Kidney tubule cell (primary cell): ENCODE results near the gene TCEAL3.
A peak's percentile ranks its signal among the peaks of the same experiment; 100 is the strongest.
"Not testable (repeated sequence)": the region's sequence is repeated elsewhere in the genome, so short reads cannot be mapped to it uniquely, and the experiment has no call there.

ENCODE experiments used
- DNase-seq: peaks from one replicate; pipeline ENCODE4 v3.0.0-alpha.2; 2018; ENCODE audit warnings: low spot score

The TCEAL3 gene

DNA sequence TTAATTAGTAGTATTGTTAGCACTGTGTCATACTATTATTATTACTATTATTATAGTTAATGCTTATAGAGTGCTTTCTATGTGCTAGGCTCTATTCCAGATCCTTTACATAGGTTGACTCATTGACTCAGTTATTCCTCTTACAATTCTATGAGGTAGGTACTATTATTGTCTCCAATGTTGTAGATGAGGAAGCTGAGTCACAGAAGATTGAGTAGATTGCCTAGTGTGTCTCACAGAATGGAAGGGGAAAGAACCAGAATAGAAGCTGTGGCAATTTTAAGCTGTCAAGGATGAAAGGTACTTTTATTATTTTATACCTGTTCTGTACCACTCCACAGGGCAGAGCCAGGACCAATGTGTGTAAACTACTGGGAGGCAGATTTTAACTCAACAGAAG is 19.1 kb downstream of the TCEAL3 start:
- DNase-seq, result no peak

DNA sequence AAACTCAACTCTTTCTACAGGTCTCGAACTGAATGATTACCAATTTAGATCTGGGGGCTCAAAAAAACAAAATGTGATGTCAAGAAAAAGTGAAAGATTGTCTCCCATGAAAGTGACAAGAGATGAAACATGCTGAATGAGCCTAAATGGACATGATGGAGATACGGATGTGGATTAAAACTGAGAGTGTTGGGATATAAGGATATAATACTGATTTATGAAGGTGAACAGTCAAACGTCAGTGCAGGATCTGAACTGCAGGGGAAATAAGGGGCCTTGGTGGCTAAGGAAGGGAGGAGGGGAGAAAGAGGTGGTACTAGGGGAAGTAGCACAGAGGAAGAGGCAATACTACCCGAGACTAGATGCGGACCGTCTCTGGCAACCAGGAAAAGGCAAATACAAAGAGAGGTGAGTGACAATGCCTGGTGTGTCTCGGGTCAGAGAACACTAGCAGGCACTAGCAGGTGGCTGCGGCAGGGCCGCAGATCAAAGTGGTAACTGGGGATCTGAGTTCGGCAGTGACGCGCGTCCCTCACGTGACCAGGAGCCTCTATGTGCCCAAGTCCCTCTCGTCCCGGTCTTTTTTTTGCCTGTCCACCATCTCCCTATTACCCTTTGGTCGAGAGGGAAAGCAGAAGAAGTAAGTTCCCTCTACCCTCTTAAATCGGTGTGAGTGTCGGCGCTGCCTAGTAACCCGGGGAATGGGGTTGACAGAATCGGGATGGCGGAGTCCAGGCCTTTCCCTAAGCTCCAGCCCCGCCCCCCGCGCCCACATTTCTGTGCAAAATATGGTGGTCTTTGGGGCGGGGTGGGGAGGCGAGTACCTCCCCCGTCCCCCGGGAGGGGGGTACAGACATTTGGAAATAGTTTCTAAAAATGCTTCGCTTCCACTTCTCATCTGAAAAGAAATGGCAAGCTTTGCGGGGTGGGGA is 20.9 kb downstream of the TCEAL3 start, which contains the start of gene TCEAL1:
Gene TCEAL1 (plus strand): TSS at position 590 of the 932 bp plus-strand sequence. CDS start 942 bp downstream, outside the sequence.
- DNase-seq, result peak; percentile 42

DNA sequence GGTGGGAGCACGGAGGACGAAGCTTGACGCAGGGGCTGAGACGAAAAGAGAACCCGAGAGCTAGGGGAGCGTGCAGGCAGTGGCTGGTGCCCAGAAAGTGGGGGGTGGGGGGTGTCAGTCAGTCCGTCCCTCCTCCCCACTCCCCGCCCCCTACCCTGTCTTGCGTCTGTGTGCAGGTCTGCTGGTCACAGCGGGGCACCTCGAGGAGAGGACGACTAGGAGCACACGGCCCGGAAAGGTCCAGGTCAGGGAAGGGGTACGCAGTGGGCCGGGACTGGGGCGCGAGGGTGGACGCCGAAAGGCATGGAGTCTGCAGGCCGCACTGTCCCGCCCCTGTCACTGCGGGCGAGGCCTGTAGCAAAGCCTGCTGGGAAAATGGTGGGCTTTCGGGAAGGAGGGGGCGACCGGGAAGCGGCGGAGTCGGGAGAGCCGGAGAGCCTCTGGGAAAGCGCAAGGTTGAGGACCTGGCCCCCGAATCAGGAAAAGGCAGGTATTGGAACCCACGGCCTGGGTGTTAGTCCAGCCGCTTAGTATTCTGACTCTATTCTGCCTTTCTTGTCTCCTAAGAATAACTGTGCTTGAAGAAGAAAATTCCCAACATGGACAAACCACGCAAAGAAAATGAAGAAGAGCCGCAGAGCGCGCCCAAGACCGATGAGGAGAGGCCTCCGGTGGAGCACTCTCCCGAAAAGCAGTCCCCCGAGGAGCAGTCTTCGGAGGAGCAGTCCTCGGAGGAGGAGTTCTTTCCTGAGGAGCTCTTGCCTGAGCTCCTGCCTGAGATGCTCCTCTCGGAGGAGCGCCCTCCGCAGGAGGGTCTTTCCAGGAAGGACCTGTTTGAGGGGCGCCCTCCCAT is 21.8 kb downstream of the TCEAL3 start:
- peak; percentile 66 for DNase-seq

DNA sequence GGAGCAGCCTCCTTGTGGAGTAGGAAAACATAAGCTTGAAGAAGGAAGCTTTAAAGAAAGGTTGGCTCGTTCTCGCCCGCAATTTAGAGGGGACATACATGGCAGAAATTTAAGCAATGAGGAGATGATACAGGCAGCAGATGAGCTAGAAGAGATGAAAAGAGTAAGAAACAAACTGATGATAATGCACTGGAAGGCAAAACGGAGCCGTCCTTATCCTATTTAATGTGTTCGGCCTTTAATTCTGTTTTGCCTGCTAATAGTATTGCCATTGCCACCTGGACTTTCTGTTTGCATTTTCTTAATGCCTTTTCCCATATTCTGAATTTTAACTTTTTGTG is 22.4 kb downstream of the TCEAL3 start:
- no peak for DNase-seq

DNA sequence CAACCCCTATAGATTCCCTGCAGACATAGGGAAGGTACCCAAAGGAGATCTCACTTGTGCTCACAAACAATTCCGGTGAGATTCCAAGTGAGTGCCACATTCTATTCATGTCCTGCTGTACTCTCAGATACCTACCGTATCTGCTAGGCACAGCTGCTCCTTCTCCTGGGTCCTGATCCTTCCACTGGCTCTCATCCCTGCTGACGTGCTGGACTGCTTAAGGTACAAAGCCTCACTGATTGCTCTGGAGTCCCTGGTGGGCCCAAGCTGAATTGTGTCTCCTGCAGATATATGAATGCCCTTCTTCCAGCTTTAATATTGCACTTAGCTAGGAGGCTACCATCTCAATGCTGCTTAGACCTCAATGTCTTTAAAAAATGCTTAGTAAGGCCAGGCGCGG is 23.4 kb downstream of the TCEAL3 start:
- DNase-seq, result no peak

DNA sequence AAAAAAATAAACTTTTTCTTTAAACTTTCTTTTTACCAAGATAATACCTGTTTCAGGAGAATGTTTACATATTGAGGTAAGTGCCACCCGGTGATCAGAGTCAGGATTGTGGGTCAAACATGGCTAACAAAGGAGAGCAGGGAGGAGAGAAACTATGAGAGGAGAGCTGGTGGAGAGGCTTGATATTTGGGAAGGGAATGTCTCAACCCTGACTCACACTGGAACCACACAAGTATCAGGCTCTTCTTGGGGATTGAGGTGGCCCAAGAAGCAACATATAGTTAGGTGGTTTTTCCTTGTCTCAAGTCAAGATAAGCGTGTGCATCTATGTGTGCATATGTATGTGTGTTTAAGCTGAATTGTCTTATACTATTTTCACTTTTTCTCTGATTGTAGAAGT is 27.7 kb downstream of the TCEAL3 start:
- peak; percentile 22 for DNase-seq

DNA sequence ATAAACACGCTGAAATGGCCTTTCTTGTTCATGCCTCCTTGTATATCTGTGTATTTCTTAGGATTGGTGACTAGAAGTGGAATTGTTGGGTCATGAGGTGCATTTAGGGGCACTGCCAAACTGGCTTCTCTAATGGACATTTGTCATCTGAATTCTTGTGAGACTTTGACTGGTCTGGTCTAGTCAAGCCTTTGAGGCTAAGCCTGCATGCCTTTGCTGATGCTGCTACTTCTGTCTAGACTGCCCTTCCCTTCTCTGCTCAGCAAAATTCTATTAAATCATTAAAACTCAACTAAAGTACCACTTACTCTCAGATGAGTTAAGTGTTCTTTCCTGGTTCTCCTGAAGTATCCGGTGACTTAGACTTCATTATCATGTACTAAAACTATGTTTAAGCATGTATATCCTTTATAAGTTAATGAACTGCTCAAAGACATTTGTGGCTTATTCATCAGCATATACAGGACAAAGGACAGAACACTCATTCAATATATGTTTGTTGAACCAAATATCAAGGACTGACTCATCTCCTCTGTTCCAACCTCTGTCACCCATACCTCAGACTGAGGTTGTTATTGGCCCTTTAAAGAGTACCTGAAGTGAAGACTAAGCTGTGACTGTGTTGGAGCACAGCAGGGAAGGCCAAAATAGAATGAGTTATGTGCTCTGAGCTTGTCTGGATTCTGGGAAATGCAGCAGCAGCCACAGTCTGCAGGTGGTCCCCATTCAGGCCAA is 30.0 kb downstream of the TCEAL3 start:
- peak; percentile 86 for DNase-seq

DNA sequence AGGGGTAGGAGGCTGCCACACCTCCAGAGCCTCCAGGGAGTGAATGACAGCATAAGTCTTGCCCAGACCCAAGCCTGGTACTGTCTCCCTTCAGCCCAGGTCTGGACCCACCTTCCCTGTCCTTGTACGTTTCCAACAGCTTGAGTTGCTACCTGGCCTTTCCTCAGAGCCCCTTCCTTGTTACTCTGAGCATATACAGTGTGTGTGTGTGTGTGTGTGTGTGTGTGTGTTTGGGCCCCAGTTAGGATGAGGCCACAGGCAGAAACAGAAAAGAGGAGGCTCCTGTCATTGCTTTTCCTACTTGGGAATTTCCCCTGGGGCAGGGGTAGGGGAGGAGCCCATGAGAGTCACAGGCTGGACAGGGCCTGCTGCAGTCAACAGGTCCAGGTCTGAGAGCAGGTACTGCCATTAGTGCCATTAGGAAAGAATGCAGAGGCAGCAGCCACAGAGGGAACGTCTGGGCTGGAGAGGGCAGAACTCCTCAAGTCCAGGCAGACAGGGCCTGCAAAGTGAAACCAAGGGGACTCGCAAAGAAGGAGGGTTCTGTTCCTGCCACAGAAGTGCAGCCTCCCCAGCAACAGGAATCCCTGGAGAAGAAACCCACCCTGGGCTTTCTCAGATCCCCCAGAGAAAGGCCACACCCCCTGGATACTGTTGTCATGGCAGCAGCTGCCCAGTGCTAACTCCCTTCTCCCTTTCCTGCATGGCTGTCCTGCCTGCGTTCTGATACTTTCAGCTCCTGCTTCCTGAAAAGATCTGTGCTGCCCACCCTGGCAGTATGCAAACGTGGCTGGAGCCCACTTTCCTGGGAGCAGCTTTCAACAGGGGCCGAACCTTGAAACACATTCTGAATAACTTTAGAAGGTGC is 30.9 kb downstream of the TCEAL3 start:
- peak; percentile 44 for DNase-seq

DNA sequence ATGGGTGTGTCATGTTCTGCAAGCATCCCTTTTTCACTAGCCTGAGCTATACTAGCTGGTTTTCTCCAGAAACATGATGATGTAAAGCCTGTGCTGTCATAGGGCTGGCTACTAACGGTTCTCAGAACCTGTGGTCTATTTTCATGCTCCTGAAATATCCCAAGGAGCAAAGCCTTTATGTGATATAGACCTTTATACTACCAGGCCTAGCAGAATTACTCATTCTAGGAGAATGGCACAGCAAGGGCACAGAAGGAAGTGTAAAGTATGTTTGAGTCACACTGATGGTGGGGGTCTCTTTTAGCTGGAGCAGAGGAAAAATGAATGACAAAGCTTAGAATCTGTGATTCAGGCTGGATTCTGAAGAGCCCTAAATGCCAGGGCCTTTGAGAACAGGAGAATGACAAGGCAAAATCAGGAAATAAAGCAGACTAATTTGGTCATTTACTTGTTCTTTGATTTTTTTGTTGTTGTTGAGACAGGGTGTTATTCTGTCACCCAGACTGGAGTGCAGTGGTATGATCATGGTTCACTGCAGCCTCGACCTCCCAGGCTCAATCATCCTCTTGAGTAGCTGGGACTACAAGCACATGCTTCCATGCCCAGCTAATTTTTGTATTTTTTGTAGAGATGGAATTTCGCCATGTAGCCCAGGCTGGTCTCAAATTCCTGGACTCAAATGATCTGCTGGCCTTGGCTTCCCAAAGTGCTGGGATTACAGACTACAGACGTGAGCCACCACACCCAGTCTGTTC is 32.8 kb downstream of the TCEAL3 start:
- DNase-seq, result peak; percentile 86

DNA sequence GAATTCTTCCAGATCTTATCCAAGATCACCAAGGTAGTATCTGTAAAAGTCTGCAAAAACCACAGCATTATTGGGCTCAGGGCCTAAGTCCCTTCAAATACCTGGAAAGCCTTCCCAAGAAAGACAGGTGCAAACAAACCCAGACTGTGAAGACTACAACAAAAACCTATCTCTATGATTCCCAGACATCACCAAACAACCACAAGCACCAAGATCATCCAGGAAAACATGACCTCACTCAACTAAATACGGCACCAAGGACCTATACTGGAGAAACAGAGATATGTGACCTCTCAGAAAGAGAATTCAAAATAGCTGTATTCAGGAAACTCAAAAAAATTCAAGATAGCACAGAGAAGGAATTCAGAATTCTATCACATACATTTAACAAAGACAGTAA is 36.4 kb downstream of the TCEAL3 start:
- DNase-seq, result no peak

DNA sequence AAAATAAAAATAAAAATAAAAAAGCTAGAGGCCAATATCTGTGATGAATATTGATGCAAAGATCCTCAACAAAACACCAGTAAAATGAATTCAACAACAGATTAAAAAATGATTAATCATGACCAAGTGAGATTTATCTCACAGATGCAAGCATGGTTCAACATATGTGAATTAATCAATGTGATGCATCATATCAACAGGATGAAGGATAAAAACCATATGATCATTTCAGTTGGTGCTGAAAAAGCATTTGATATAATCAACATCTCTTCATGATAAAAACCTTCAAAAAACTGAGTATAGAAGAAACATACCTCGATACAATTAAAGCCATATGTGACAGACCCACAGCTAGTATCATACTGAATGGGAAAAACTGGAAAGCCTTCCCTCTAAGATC is 39.9 kb downstream of the TCEAL3 start:
- no peak for DNase-seq

DNA sequence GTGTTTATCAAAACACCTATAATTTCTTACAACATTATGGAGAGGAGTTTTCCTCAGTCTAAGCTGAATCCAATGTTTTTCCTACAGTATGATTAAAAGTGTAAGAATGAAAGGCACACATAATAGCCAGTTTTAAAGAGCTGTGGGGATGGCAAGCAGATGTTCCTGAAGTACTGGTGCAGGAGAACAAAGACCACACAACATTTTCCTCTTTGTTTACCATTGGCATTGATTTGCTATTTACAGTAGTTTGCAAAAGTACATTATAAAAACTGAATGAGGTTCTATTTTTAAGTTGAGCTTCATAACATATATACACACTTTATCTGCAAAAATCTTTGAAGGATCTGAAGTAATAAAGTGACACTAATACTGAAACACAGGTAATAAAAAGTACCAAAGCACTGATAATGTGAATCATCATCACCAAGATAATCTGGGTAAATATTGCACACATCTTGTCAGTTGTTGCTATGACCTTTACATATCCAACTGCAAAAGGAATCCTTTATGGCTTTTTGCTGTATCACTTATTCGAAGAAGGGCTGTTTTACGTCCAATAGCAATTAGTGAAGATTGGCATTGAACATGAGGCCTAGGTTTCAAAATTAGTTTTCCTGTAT is 43.5 kb downstream of the TCEAL3 start:
- DNase-seq, result no peak

DNA sequence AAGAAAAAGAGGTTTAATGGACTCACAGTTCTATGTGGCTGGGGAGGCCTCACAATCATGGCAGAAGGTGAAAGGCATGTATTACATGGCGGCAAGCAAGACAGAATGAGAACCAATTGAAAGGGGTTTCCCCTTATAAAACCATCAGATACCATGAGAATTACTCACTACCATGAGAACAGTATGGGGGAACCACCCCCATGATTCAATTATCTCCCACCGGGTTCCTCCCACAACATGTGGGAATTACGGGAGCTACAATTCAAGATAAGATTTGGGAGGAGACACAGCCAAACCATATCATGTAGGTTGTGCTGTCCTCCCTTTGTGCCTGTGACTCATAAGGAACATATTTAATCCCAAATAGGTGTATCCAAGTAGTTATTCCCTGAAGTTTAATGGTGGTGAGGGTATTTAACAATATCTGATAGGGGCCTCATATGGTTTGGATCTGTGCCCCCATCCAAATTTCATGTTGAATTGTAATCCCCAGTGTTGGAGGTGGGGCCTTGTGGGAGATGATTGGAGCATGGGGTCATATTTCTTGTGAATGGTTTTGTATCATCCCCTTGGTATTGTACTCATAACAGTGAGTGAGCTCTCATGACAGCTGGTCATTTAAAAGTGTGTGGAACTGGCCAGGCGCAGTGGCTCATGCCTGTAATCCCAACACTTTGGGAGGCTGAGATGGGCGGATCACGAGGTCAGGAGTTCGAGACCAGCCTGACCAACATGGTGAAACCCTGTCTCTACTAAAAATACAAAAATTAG is 47.7 kb downstream of the TCEAL3 start:
- not testable (repeated sequence) for DNase-seq

DNA sequence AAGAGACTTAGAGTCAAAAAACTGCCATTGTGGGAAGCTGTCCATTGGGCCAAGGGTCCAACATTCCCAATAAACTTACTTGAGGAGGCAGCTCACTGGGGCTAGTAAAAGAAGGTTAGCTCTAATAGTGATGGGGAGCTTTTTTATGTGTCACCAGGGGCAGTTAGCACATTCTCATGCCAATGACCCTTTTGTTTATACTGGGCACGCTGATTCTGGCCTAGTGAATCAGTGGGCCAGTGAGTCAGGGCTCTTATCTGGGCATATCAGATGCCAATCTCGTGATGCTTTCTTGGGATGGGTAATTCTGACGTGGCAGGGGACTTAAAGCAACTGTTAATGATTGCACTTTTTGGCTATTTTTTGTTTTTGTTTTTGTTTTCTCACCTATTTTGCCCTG is 48.9 kb downstream of the TCEAL3 start:
- DNase-seq, result peak; percentile 94

DNA sequence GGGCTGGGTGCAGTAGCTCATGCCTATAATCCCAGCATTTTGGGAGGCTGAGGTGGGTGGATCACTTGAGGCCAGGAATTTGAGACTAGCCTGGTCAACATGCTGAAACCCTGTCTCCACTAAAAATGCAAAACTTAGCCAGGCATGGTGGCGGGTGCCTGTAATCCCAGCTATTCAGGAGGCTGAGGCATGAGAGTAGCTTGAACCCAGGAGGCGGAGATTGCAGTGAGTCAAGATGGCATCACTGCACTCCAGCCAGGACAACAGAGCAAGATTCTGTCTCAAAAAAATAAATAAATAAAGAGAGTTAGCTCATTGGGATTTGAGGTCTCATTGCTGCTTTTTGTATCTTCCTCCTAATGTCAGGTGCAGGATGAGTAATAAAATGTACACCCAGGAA is 49.3 kb downstream of the TCEAL3 start:
- DNase-seq, result peak; percentile 81

DNA sequence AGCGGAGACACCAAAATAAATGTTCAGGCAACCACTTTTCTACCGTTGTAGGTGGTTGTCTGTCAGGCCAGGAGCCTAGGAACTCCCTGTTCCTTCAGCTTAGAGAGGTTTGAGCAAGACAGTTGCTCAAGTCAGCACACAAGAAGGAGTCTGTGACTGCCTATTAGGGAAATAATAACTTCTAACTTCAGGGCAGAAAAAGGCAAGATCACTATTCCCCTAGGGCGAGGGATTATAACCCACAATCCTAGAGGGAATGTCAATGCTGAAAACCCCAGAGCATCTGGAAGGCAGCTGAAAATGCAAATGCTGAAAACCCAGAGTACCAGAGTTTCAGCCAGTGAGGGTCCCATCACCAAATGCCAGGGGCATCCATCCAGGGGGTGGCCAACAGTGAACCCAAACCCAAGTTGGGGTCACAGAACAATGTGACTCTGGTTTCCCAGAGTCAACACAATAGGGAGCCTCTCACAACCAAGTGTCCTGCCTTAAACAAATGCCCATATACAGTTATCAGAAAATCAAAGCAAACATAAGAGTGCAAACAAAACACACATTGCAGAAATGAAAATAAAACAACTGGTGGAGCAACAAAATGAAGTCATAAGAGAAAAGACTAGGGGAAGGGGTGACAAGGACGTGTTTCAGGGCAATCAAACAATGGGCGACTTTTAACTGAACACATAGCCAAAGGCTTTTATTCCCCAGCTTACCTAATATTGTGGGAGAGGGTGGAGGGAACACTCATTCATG is 51.1 kb downstream of the TCEAL3 start:
- DNase-seq, result no peak

DNA sequence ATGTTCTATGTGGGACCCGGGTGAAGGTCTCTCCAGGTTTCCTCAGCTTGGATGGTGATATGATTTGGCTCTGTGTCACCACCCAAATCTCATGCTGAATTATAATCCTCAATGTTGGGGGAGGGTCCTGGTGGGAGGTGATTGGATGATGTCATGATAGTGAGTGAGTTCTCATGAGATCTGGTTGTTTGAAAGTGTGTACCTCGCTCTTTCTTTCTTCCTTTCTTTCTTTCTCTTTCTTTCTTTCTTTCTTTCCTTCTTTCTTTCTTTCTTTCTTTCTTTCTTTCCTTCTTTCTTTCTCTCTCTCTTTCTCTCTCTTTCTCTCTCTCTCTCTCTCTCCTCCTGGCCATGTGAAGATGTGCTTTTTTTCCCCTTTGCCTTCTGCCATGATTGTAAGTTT is 51.7 kb downstream of the TCEAL3 start:
- DNase-seq, result not testable (repeated sequence)
